BLaER1 treated with 17β-estradiol and CSF1 and Interleukin-3, amounts not matched to agents 10 nM and 100 nM (cell line): ENCODE results near the gene ABCB11.

Source experiments
- H3K27ac ChIP-seq, 11 experiments: shearing (Covaris generic); formaldehyde crosslinking; 2 replicates each; pipeline ENCODE4 v1.8.1; 2022
- H3K27me3 ChIP-seq, 11 experiments: shearing (Covaris generic); formaldehyde crosslinking; 2 replicates each; pipeline ENCODE4 v1.8.1; 2022
- H3K36me3 ChIP-seq, 11 experiments: shearing (Covaris generic); formaldehyde crosslinking; 2 replicates each; pipeline ENCODE4 v1.8.1; 2022
- H3K4me1 ChIP-seq, 10 experiments: shearing (Covaris generic); formaldehyde crosslinking; 2 replicates each; pipeline ENCODE4 v1.8.1; 2022
- H3K4me2 ChIP-seq, 11 experiments: shearing (Covaris generic); formaldehyde crosslinking; 2 replicates each; pipeline ENCODE4 v1.8.1; 2022
- H3K4me3 ChIP-seq, 10 experiments: shearing (Covaris generic); formaldehyde crosslinking; 2 replicates each; pipeline ENCODE4 v1.8.1; 2022
- H3K9ac ChIP-seq, 11 experiments: shearing (Covaris generic); formaldehyde crosslinking; 2 replicates each; pipeline ENCODE4 v1.8.1; 2022
- H3K9me3 ChIP-seq, 11 experiments: shearing (Covaris generic); formaldehyde crosslinking; replicated peaks in 1 of 11; 2 replicates each; pipeline ENCODE4 v1.8.1; 2022
- H4K20me1 ChIP-seq, 11 experiments: shearing (Covaris generic); formaldehyde crosslinking; 2 replicates each; pipeline ENCODE4 v1.8.1; 2022
- Cebpa-rat ChIP-seq, 11 experiments: shearing (Covaris generic); IDR thresholded peaks; 2 replicates each; pipeline ENCODE4 v1.8.1; 2022

Gene ABCB11

DNA sequence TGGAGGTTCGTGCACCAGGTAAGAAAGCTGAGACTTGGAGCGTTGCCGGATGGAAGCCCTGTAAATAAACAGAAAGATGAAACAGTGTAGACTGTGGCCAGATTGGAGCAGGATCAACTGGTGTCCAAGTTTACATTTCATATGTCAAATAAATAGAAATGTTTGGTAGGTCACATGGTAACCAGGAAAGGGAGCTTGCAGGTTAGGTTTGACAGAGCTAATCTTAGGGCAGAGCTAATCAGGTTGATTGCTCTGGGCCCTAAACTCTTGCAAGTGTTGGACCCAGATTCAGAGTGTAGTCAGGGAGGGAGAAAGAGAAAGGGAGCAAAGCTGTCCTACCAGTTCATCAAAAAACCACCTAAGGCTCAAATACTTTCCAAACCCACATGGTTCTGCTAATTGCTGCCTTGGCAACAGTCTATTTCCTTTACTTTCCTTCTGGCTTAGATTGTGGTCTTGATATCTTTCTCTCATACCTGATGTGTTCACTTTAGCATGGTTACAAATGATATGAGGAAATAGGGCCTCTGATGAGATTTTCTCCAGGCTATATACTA is 66.8 kb downstream of the ABCB11 start:
- Histone ChIP-seq H3K9ac (no peak overlapping the region), H3K4me2 (peak overlapping the region in 5 of 11 experiments; percentile 6 to 50 (median 37); a peak in 7 of 22 replicates), H4K20me1 (no peaks in the 10 kb centered on the region), H3K4me1 (peaks cover 0 to 25% (median 6%) of the 10 kb centered on the region in 10 experiments; a peak in 10 of 20 replicates), H3K9me3 (no peaks in the 10 kb centered on the region), H3K4me3 (no peak overlapping the region), H3K27me3 (no peaks in the 10 kb centered on the region), H3K36me3 (no peaks in the 10 kb centered on the region), H3K27ac (peak overlapping the region in 1 of 11 experiments; percentile 24; a peak in 1 of 22 replicates)
- no peak for TF ChIP-seq Cebpa-rat (IDR thresholded peaks at IDR 0.05)

- H3K4me2 ChIP-seq, result peak overlapping the region in 3 of 11 experiments; percentile 10 to 43 (median 21); a peak in 4 of 22 replicates
- H3K27ac ChIP-seq, result peak overlapping the region in 4 of 11 experiments; percentile 35 to 52 (median 44); a peak in 8 of 22 replicates
- no peaks in the 10 kb centered on the region for H4K20me1 ChIP-seq
- H3K9ac ChIP-seq, result no peak overlapping the region
- no peak overlapping the region for H3K4me3 ChIP-seq
- no peak for TF ChIP-seq Cebpa-rat (IDR thresholded peaks at IDR 0.05)
- H3K27me3 ChIP-seq, result no peaks in the 10 kb centered on the region
- H3K4me1 ChIP-seq, result peaks cover 0 to 25% (median 6%) of the 10 kb centered on the region in 10 experiments; a peak in 10 of 20 replicates
- H3K36me3 ChIP-seq, result no peaks in the 10 kb centered on the region
- no peaks in the 10 kb centered on the region for H3K9me3 ChIP-seq
Observed at GRCh38 chr2:168962636-168963035, 68.5 kb downstream of the ABCB11 start.

- Histone ChIP-seq H3K4me3 (no peak overlapping the region), H3K4me2 (peak overlapping the region in 2 of 11 experiments; percentile 10 to 43; a peak in 3 of 22 replicates), H4K20me1 (no peaks in the 10 kb centered on the region), H3K27me3 (no peaks in the 10 kb centered on the region), H3K9me3 (peaks cover 0 to 2% (median 0%) of the 10 kb centered on the region in 11 experiments; a peak in 2 of 22 replicates), H3K4me1 (peaks cover 0 to 25% (median 6%) of the 10 kb centered on the region in 10 experiments; a peak in 10 of 20 replicates), H3K27ac (peak overlapping the region in 6 of 11 experiments; percentile 5 to 52 (median 39); a peak in 11 of 22 replicates), H3K9ac (peak overlapping the region in 1 of 11 experiments; percentile 27; a peak in 2 of 22 replicates), H3K36me3 (no peaks in the 10 kb centered on the region)
- peak in 3 of 11 experiments; percentile 11 to 75 (median 30); a peak in 4 of 22 replicates for TF ChIP-seq Cebpa-rat (IDR thresholded peaks at IDR 0.05)
Observed at GRCh38 chr2:168961450-168962229, 69.5 kb downstream of the ABCB11 start.

DNA sequence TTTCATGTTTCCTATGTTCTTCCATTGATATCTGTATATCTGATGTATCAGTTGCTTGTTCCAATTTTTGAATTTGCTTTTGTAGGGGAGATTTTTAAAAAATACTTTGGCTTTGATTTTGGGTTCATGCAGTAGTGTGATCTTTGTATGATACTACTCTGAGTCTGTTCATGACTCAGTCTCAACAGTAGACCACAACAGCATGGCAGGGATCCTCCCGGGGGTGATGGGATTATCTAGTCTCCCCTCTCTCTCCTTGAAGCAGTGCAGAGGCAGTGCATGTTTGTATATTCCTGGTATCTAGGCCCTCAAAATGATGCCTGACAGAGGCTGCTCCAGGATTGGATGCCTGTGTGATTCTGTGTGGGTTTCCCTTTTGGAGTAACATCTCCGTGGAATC is 74.7 kb downstream of the ABCB11 start:
- no peak for TF ChIP-seq Cebpa-rat (IDR thresholded peaks at IDR 0.05)
- Histone ChIP-seq H3K36me3 (no peaks in the 10 kb centered on the region), H4K20me1 (no peaks in the 10 kb centered on the region), H3K27ac (no peak overlapping the region), H3K4me1 (peaks cover 0 to 2% (median 0%) of the 10 kb centered on the region in 10 experiments; a peak in 5 of 20 replicates), H3K9ac (no peak overlapping the region), H3K27me3 (no peaks in the 10 kb centered on the region), H3K9me3 (peaks cover 10 to 38% (median 24%) of the 10 kb centered on the region in 11 experiments; a peak in 18 of 22 replicates), H3K4me2 (no peak overlapping the region), H3K4me3 (no peak overlapping the region)

DNA sequence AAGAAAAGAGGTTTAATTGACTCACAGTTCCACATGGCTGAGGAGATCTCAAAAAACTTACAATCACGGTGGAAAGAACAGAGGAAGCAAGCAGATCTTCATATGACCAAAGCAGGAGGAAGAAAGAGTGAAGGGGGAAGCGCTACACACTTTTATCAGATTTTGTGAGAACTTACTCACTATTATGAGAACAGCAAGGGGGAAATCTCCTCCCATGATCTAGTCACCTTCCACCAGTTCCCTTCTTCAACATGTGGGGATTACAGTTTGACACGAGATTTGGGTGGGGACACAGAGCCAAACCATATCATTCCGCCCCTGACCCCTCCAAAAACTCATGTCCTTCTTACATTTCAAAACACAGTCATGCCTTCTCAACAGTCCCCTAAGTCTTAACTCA is 75.8 kb downstream of the ABCB11 start:
- Histone ChIP-seq H3K27me3 (no peaks in the 10 kb centered on the region), H3K9ac (no peak overlapping the region), H3K4me1 (no peaks in the 10 kb centered on the region), H3K4me3 (no peak overlapping the region), H3K36me3 (no peaks in the 10 kb centered on the region), H3K9me3 (peaks cover 10 to 46% (median 26%) of the 10 kb centered on the region in 11 experiments; a peak in 18 of 22 replicates), H3K4me2 (no peak overlapping the region), H4K20me1 (no peaks in the 10 kb centered on the region), H3K27ac (no peak overlapping the region)
- no peak for TF ChIP-seq Cebpa-rat (IDR thresholded peaks at IDR 0.05)

DNA sequence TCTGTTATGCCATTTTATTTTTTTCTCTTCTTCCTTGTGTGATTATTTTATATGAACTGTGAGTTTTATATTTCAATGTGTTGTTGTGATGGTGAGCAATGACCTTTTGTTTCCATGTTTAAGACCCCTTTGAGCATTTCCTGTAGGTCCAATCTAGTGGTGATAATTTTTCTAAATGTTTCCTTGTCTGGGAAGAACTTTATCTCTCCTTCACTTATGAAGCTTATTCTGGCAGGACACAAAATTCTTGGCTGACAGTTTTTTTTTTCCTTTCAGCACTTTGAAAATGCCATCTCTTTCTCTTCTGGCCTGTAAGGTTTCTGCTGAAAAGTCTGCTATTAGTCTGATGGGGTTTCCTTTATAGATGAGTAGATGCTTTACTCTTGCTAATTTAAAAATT is 76.9 kb downstream of the ABCB11 start:
- TF ChIP-seq Cebpa-rat (IDR thresholded peaks at IDR 0.05), result no peak
- Histone ChIP-seq H3K36me3 (no peaks in the 10 kb centered on the region), H3K4me1 (no peaks in the 10 kb centered on the region)

DNA sequence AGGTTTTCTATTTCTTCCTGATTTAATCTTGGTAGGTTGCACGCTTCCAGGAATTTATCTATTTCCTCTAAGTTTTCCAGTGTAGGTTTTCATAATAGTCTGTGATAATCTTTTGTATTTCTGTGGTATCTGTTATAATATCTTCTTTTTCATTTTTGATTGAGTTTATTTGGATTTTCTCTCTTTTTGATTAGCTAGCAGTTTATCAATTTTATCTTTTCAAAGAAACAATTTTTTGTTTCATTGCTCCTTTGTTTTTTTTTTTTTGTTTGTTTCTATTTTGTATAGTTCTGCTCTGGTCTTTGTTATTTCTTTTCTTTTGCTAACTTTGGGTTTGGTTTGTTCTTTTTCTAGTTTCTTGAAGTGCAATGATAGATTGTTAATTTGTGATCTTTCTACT is 78.7 kb downstream of the ABCB11 start:
- Histone ChIP-seq H3K36me3 (no peaks in the 10 kb centered on the region), H3K27ac (no peak overlapping the region), H3K27me3 (no peaks in the 10 kb centered on the region), H4K20me1 (no peaks in the 10 kb centered on the region), H3K4me3 (no peak overlapping the region), H3K9me3 (peaks cover 19 to 54% (median 35%) of the 10 kb centered on the region in 11 experiments; a peak in 20 of 22 replicates), H3K4me1 (no peaks in the 10 kb centered on the region), H3K4me2 (no peak overlapping the region), H3K9ac (no peak overlapping the region)
- no peak for TF ChIP-seq Cebpa-rat (IDR thresholded peaks at IDR 0.05)

More for the DNA sequence above, 76.9 kb downstream of the ABCB11 start:
- no peak overlapping the region for H3K9ac ChIP-seq
- H3K27me3 ChIP-seq, result no peaks in the 10 kb centered on the region
- H3K9me3 ChIP-seq, result peaks cover 16 to 52% (median 31%) of the 10 kb centered on the region in 11 experiments; a peak in 20 of 22 replicates
- H3K27ac ChIP-seq, result no peak overlapping the region
- H3K4me3 ChIP-seq, result no peak overlapping the region
- H3K4me2 ChIP-seq, result no peak overlapping the region
- no peaks in the 10 kb centered on the region for H4K20me1 ChIP-seq

DNA sequence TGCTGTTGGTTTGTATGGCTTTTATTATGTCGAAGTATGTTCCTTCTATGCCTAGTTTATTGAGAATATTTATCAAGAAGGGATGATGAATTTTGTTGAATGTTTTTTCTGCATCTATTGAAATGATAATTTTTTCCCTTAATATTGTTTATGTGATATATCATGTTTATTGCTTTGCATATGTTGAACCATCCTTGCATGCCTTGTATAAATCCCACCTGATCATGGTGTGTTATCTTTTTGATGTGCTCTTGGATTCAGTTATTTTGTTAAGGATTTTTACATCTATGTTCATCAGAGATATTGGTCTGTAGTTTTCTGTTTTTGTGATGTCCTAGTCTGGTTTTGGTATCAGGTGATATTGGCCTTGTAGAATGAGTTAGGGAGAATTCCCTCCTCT is 79.3 kb downstream of the ABCB11 start:
- H3K27me3 ChIP-seq, result no peaks in the 10 kb centered on the region
- no peaks in the 10 kb centered on the region for H4K20me1 ChIP-seq
- TF ChIP-seq Cebpa-rat (IDR thresholded peaks at IDR 0.05), result no peak
- no peak overlapping the region for H3K4me3 ChIP-seq
- no peak overlapping the region for H3K9ac ChIP-seq
- H3K36me3 ChIP-seq, result no peaks in the 10 kb centered on the region
- no peak overlapping the region for H3K27ac ChIP-seq
- H3K4me2 ChIP-seq, result no peak overlapping the region
- no peaks in the 10 kb centered on the region for H3K4me1 ChIP-seq
- H3K9me3 ChIP-seq, result peaks cover 19 to 54% (median 35%) of the 10 kb centered on the region in 11 experiments; a peak in 20 of 22 replicates

DNA sequence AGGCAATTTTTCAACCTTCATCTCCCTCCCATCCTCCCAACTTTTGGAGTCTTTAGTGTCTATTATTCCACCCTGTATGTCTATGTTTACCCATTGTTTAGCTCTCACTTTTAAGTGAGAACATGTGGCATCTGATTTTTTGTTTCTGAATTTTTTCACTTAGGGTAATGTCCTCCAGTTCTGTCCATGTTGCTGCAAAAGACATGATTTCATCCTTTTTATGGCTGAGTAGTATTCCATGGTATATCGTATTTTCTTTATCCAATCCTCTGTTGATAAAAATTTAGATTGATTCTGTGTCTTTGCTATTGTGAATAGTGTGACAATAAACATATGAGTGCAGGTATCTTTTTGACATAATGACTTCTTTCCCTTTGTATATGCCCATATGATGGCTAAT is 81.8 kb downstream of the ABCB11 start:
- Histone ChIP-seq H3K4me2 (no peak overlapping the region), H3K27me3 (no peaks in the 10 kb centered on the region), H3K4me1 (no peaks in the 10 kb centered on the region), H3K36me3 (no peaks in the 10 kb centered on the region), H4K20me1 (no peaks in the 10 kb centered on the region), H3K9ac (no peak overlapping the region), H3K4me3 (no peak overlapping the region), H3K27ac (no peak overlapping the region), H3K9me3 (peaks cover 9 to 30% (median 24%) of the 10 kb centered on the region in 11 experiments; a peak in 19 of 22 replicates)
- no peak for TF ChIP-seq Cebpa-rat (IDR thresholded peaks at IDR 0.05)
